GM21529 (cell line): ENCODE data around the gene JMJD8.
A peak's percentile ranks its signal among the peaks of the same experiment; 100 is the strongest.

Source experiments
- ATAC-seq: cut with Tn5 transposase; IDR thresholded peaks from one replicate; pipeline ENCODE4 v1.9.1; 2021; ENCODE audit not compliant: unreplicated experiment

JMJD8 gene

GRCh38 chr16:677316-678190 is 6.6 kb downstream of the JMJD8 start:
- ATAC-seq, result no peak

DNA sequence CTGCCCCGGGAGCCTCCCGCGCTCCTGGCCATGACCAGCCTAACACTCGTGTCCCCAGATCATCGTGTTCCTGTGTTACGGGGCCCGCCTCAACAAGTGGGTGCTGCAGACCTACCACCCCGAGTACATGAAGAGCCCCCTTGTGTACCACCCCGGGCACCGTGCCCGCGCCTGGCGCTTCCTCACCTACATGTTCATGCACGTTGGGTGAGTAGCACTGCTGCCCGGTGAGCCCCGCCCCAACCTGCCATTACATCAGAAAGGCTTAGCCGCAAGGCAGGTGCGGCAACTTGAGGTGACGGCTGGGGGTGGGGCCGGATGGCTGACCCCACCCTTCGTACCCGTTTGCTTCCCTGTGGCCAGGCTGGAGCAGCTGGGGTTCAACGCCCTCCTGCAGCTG is 7.2 kb downstream of the JMJD8 start:
- no peak for ATAC-seq

GRCh38 chr16:676565-676902 is 7.6 kb downstream of the JMJD8 start:
- no peak for ATAC-seq

- ATAC-seq, result no peak
Observed at GRCh38 chr16:675884-676564, 8.1 kb downstream of the JMJD8 start.

GRCh38 chr16:674968-675883 is 8.9 kb downstream of the JMJD8 start, which contains the start of gene RHBDL1:
TSS of gene RHBDL1 (plus strand) at chr16:675671. CDS start at chr16:675791, 120 bp downstream.
- ATAC-seq, result no peak

DNA sequence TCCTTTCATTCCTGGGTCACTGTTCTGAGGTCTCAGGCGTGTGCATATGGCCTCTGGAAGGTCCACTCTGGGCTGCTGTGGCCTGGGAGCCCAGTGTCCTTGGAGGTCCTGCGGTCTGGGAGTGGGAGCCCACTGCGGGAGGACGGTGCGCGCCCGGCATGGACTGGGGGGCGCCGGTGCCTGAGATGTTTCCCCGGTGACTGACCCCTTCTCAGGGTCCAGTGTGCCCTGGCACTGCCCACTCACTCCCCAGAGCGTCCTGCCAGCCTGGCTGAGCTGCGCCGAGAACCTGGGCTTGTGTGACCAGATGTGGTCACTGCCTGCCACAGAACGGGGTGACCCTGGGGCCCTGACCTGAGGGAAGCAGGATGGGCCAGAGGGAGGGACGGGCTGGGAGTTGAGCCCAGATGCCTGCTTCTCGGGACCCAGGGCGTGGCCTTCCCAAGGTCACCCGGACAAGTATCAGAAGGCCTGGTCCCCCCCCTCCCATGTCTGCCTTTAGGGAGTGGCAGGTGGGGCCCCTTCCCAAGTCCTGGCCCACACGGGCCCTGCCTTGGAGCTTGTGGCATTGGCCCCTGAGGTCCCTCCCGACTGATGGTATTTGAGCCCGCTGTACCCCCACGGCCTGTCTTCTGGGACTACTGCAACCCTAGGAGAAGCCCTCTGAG is 9.8 kb downstream of the JMJD8 start:
- ATAC-seq, result no peak

- ATAC-seq, result no peak
Observed at GRCh38 chr16:673399-673991, 10.6 kb downstream of the JMJD8 start.

- no peak for ATAC-seq
Observed at GRCh38 chr16:672851-673250, 11.3 kb downstream of the JMJD8 start.

- no peak for ATAC-seq
Observed at GRCh38 chr16:672371-672770, 11.8 kb downstream of the JMJD8 start.

DNA sequence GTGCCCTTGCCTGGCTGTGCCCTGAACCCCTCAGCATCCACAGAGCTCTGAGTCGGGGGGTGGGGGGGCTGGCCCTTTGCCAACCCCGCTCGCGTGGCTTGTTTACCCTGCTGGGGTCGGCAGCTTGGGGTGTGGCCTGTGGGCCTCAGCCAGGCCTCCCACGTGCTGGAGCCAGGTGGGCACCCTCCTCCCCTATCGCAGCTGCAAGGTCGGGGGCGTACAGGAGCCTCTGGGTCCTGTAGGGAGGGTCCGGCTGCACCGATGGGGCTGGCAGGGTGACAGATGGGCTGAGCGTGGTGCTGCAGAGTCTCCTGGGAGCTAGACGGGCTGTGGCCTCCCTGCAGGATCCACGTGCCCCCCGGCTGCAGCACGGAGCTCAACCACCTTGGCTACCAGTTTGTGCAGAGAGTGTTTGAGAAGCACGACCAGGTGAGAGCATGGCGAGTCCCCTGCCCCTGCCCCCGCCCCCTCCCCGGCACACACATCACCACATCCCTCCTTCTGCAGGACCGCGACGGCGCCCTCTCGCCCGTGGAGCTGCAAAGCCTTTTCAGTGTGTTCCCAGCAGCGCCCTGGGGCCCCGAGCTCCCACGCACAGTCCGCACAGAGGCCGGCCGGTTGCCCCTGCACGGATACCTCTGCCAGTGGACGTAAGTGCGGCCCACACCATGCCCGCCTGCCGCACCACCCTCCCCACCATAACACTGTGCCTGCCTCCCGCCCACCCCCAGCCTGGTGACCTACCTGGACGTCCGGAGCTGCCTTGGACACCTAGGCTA is 12.6 kb downstream of the JMJD8 start:
- no peak for ATAC-seq

DNA sequence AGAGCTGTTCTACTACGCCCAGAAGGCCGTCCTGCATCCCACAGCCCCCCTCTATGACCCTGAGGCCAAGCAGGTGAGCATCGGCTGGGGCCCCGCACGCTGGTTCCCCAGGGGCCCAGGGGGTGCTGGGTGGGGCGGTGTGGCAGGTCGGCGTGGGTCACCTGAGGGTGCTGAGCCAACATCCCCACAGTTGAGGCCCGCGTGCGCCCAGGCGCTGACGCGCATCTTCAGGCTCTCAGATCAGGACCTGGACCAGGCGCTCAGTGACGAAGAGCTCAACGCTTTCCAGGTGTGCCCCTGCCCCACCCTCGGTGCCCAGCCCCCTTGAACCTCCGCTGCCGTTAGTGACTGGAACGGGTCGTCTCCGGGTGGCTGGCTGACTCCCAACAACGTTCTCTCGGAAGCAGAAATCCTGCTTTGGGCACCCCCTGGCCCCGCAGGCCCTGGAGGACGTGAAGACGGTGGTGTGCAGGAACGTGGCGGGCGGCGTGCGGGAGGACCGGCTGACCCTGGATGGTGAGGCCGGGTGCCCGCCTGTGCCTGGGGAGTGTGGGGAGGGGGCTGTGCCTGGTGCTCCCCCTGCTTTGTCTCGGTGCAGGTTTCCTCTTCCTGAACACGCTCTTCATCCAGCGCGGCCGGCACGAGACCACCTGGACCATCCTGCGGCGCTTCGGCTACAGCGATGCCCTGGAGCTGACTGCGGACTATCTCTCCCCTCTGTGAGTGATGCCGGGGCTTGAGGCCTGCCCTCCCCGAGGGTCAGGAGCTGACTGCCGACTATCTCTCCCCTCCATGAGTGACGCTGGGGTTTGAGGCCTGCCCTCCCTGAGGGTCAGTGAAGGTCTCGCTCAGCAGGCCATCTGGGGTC is 13.4 kb downstream of the JMJD8 start:
- no peak for ATAC-seq

DNA sequence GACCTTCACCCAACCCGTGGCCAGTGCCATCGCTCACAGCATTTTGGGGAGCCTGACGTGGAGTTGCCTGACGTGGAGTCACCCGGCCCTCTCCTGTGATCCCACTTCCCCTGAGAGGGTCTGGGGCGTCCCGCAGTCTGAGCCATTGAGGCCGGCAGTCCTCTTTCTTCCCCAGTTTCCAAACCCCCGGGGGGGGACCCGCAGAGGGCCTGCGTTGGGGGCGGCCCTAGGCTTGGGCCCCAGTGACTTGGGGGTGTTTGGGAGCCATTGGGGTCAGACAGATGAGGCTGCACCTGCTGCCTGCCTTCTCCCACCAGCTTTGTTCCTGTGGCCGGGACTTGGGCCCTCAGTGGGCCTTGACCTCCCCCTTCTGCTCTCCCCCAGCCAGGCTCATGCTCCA is 14.5 kb downstream of the JMJD8 start:
- ATAC-seq, result no peak

GRCh38 chr16:668519-669171 is 15.5 kb downstream of the JMJD8 start:
- ATAC-seq, result peak; percentile 15

- ATAC-seq, result peak; percentile 82
Observed at GRCh38 chr16:667780-668518, 16.2 kb downstream of the JMJD8 start, which contains the start of gene RHOT2. TSS of gene RHOT2 (plus strand) at chr16:668132. CDS start at chr16:668200, 68 bp downstream.

- ATAC-seq, result no peak
Observed at GRCh38 chr16:667113-667779, 16.9 kb downstream of the JMJD8 start.

GRCh38 chr16:666572-666971 is 17.6 kb downstream of the JMJD8 start:
- ATAC-seq, result no peak

GRCh38 chr16:662597-662996 is 21.5 kb downstream of the JMJD8 start:
- ATAC-seq, result no peak
